ENCODE measurements around the gene MED9. TPM values are rescaled to one million over a fixed set of nuclear protein-coding genes. Genes with fewer than 3 reads are reported as not detected.

MED9 gene
- total RNA-seq, 1 experiment from 2014 or later, result 10.5 TPM

DNA sequence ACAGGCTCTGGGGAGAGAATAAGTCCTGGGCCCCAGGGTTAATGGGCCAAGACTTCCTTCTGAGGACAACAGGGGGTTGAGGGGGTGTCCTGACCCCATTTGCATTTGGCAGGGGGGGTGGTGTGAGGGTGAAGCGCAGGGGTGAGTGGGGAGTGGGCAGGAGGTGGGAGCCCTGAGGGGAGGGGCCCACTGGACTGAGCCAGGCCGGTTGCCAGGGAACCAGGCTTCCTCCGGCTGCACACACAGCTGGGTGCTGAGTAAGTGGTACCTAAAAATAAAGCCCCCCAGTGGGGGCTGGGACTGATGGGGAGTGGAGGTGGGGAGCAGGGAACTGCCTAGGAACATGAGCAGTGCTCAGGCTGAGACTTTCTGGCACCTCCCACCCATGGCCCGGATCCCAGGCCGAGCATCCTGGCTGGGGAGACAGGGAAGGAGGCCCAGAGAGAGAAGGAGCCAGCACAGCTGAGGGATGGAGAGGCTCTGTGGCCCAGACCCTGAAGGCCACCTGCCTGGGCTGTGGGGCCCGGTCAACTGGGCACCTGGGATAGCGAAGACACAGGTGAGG lies 26.8 kb downstream of the MED9 start:
- no peak for DNase-seq (ENCODE audit: low spot score)

DNA sequence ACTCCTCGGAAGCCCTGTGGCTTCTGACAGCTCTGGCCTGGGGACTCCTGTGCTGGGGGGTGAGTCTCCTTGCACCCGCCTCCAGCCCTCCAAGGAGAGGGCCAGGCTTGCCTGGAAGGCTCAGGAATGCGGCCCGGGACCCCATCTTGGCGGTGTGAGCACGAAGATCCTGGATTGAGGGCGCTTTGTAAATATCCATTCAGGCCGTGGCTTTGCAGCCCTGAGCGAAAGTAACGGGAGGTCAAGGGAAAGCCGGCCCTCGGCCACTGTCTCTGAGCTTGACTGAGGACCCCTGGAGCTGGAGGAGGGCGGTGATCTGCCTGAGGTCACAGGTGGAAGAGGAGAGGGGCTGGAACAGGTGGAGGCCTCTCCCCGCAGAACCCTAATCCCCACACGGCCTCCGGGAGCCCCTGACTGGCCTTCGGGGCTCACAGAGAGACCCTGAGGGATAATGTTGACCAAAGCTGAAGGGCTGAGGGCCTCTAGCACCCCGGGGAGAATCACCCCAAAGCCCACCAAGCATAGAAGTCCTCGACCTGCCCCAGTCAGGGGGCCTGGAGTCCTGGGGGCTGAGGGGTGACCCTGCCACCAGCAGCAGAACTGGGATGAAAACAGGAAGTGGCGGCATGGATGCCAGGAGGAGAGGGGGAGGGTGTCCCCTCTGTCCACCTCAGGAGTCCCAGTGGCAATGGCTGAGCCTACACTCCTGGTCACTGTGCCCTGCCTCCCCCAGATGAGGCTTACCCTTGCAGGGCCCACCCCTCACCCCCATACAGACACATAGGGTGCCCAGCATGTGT lies 27.7 kb downstream of the MED9 start:
- DNase-seq (ENCODE audit: low spot score), result no peak

DNA sequence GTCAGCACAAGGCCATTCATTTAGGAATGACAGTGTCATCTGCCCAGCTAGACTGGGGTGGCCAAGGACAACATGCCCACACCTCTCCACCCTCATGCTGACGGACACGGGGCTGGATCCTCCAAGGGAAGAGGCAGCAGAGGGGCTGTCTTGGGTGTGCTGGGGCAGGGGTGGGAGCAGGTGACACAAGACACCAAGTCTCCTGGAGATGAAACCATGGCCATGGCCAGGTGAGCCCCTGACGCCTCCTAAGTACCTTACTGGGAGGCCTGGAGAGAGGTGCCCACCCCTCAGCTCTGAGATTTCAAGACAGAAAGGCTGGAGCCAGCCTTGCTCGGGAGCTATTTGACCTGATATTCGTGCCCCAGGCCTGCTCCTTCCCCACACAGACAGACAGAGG lies 28.4 kb downstream of the MED9 start:
- DNase-seq (ENCODE audit: low spot score), result no peak

GRCh38 chr17:17505610-17506171 lies 28.9 kb downstream of the MED9 start:
- no peak for DNase-seq (ENCODE audit: low spot score)

- DNase-seq (ENCODE audit: low spot score), result no peak
Observed at GRCh38 chr17:17506181-17506741, 29.5 kb downstream of the MED9 start.

- no peak for DNase-seq (ENCODE audit: low spot score)
Observed at GRCh38 chr17:17506893-17507464, 30.2 kb downstream of the MED9 start.

DNA sequence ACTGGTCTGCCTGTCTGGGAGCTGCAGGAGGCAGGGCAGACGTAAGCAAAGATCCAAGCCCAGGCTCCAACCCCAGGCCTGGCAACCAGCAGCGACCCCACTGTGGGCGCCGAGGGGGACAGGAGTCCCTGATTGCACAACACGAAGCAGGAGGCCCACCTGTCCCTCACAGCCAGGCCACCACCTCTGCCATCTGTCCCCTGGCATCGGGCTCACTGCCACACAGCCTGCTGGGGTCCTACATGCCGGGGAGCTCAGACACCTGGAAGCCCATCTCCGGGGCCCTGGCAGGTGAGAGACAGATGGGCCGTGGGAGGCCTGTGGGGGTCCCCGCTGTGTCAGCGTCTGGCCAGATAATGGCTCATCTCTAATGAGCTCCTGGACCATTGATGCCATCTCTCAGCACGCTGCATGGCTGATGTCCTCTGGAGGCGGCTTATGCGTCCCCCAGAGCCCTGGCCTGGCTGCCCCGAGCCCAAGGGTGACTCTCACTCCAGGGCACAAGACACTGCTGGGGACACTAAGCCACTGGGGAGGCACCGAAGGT lies 30.7 kb downstream of the MED9 start:
- DNase-seq (ENCODE audit: low spot score), result no peak

DNA sequence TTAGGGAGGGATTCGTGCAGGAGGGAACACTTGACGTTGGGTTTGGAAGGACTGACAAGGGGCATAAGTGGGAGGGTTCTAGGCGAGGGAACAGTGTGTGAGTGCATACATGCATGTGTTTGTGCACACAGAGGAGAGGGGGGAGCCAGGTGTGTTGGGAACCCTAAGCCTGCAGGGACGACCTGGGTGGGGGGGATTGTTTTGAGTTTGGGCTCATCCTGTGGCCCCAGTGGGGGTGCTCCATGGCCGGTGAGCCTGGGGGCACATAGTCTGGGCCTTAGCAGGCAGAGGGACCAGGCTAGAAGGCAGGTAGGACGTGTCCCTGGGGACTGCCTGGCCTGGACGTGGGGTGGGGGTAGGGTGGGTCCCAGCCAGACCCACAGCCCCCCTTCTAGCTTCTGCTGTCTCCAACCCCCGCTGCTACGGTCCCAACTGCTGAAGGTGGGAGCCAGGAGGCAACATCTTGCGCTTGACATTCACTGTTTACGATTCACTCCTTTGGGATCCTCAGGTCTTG lies 31.3 kb downstream of the MED9 start:
- no peak for DNase-seq (ENCODE audit: low spot score)

GRCh38 chr17:17508646-17509591 lies 32.1 kb downstream of the MED9 start:
- DNase-seq (ENCODE audit: low spot score), result no peak

- DNase-seq (ENCODE audit: low spot score), result peak; percentile 25
Observed at GRCh38 chr17:17509601-17510425, 33.0 kb downstream of the MED9 start.

- DNase-seq (ENCODE audit: low spot score), result no peak
Observed at GRCh38 chr17:17510456-17511292, 33.9 kb downstream of the MED9 start.

DNA sequence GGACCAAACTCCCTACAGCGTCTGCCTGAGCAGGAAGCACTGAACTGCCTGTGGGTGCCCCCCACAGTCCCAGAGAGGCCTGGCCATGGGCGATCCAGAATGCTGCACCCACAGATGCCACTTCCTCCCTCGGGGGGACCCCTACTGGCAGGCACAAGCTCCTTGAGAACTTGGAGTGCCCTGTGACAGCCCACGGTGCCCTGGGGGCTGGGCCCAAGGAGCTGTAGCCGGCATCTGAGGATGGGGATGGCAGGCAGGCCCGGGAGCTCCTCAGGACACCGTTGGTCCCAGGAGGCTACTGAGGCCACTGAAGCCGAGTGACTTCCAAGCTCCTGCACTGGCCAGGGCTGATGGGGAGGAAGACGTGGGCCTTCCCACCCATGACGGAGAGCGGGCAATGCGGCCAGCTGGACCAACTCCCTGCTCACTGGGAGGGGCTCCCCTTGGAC lies 34.5 kb downstream of the MED9 start:
- DNase-seq (ENCODE audit: low spot score), result no peak

GRCh38 chr17:17511881-17512858 lies 35.4 kb downstream of the MED9 start:
- DNase-seq (ENCODE audit: low spot score), result peak; percentile 23

DNA sequence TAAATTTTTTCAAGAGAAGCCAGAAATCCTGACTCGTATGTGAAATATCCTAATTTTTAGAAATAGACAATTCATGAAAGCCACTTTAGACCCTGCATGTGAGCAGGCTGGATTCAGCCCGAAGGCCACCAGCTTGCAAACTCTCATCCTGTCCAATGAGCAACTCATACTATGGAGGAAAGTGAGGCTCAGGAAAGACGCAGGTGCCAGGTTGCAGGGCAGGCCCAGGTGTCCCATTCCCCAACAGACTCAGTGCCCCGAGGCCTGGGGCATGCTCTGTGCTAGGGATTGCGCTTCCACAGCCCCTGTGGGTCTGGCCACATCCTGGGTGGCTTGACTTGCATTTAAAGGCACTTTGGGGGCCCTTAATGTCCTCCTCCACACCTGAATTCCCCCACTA lies 36.1 kb downstream of the MED9 start:
- no peak for DNase-seq (ENCODE audit: low spot score)

DNA sequence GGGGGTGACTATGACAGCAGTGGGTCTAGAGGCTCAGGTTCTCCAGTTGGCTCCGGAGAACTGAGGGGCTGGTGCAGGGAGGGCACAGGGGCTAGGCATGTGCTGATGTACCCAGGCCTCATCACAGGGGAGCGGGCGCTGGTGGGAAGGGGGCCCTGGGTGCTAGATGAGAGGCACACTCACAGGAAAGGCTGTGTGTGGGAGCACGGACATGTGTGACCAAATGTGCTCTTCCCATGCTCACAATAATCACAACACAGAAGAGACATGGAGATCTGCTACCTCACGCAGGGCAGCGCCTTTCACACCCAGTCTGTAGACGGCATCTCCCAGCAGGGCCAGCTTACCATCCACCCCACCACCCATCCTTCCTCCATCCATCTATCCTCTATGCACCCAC lies 36.8 kb downstream of the MED9 start:
- DNase-seq (ENCODE audit: low spot score), result no peak

GRCh38 chr17:17514361-17514992 lies 37.7 kb downstream of the MED9 start:
- DNase-seq (ENCODE audit: low spot score), result no peak

Data from HT-29 (cell line).